Sigmoid colon (tissue), 4 donors: ENCODE results near the gene ATG13.

Source experiments
- POLR2AphosphoS5 ChIP-seq, 4 donors: sonication (generic); formaldehyde crosslinking; IDR thresholded peaks; one replicate each; pipeline ENCODE4 v1.6.1; 2017; ENCODE audit warnings: antibody characterized with exemption in 4 of 4
- TF ChIP-seq, protein P1 (sequence below), 4 experiments: fragments of 450-650 bp in 3 of 4; fragments of 200-600 bp in 1 of 4; IDR thresholded peaks; one replicate each; pipeline ENCODE4 v1.5.1; 2016 to 2019; ENCODE audit warnings: antibody characterized with exemption in 4 of 4, mild to moderate bottlenecking in 3 of 4, moderate library complexity in 2 of 4

DNA sequence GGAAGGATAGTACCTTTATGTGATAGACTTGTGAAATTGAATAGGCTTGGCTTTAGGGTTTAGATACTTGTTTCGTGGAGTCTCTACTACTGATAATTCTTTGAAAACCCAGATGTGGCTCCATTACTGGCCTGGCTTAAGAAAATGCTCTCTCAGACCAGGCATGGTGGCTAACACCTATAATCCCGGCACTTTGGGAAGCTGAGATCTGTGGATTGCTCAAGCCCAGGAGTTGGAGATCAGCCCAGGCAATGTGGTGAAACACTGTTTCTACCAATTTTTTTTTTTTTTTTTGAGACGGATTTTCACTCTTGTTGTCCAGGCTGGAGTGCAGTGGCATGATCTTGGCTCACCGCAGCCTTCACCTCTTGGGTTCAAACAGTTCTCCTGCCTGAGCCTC, 40.9 kb downstream of the ATG13 start:
- TF ChIP-seq, protein P1, sequence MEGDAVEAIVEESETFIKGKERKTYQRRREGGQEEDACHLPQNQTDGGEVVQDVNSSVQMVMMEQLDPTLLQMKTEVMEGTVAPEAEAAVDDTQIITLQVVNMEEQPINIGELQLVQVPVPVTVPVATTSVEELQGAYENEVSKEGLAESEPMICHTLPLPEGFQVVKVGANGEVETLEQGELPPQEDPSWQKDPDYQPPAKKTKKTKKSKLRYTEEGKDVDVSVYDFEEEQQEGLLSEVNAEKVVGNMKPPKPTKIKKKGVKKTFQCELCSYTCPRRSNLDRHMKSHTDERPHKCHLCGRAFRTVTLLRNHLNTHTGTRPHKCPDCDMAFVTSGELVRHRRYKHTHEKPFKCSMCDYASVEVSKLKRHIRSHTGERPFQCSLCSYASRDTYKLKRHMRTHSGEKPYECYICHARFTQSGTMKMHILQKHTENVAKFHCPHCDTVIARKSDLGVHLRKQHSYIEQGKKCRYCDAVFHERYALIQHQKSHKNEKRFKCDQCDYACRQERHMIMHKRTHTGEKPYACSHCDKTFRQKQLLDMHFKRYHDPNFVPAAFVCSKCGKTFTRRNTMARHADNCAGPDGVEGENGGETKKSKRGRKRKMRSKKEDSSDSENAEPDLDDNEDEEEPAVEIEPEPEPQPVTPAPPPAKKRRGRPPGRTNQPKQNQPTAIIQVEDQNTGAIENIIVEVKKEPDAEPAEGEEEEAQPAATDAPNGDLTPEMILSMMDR (IDR thresholded peaks at IDR 0.05), result no peak
- TF ChIP-seq POLR2AphosphoS5 (IDR thresholded peaks at IDR 0.05), result no peak
